ENCODE measurements around the gene ACTL6B.

The ACTL6B gene

DNA sequence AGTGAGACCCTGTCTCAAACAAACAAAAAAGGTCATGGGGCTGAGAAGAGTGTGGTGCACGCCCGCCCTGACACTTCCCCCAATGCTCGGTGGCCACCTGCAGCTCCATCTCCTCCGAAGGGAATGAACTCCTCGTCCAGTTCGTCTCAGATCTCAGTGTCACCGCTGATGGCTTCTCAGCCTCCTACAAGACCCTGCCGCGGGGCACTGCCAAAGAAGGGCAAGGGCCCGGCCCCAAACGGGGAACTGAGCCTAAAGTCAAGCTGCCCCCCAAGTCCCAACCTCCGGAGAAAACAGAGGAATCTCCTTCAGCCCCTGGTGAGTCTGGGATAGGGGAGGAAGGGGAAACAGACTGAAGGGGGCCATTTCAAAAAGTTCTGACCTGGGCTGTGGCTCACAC, 49.9 kb downstream of the ACTL6B start:
- no peak for DNase-seq (ENCODE audit: low read depth)
- no peak overlapping the region for H3K4me3 ChIP-seq (ENCODE audit: low read depth, low read length)
- TF ChIP-seq, protein P1, sequence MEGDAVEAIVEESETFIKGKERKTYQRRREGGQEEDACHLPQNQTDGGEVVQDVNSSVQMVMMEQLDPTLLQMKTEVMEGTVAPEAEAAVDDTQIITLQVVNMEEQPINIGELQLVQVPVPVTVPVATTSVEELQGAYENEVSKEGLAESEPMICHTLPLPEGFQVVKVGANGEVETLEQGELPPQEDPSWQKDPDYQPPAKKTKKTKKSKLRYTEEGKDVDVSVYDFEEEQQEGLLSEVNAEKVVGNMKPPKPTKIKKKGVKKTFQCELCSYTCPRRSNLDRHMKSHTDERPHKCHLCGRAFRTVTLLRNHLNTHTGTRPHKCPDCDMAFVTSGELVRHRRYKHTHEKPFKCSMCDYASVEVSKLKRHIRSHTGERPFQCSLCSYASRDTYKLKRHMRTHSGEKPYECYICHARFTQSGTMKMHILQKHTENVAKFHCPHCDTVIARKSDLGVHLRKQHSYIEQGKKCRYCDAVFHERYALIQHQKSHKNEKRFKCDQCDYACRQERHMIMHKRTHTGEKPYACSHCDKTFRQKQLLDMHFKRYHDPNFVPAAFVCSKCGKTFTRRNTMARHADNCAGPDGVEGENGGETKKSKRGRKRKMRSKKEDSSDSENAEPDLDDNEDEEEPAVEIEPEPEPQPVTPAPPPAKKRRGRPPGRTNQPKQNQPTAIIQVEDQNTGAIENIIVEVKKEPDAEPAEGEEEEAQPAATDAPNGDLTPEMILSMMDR (IDR thresholded peaks at IDR 0.05; ENCODE audit: low read depth, low read length), result no peak
- no peak for TF ChIP-seq MYC (IDR thresholded peaks at IDR 0.05; ENCODE audit: low read depth, low read length)
- no peak for TF ChIP-seq POLR2A (IDR thresholded peaks at IDR 0.05; ENCODE audit: extremely low read depth, insufficient read length)

DNA sequence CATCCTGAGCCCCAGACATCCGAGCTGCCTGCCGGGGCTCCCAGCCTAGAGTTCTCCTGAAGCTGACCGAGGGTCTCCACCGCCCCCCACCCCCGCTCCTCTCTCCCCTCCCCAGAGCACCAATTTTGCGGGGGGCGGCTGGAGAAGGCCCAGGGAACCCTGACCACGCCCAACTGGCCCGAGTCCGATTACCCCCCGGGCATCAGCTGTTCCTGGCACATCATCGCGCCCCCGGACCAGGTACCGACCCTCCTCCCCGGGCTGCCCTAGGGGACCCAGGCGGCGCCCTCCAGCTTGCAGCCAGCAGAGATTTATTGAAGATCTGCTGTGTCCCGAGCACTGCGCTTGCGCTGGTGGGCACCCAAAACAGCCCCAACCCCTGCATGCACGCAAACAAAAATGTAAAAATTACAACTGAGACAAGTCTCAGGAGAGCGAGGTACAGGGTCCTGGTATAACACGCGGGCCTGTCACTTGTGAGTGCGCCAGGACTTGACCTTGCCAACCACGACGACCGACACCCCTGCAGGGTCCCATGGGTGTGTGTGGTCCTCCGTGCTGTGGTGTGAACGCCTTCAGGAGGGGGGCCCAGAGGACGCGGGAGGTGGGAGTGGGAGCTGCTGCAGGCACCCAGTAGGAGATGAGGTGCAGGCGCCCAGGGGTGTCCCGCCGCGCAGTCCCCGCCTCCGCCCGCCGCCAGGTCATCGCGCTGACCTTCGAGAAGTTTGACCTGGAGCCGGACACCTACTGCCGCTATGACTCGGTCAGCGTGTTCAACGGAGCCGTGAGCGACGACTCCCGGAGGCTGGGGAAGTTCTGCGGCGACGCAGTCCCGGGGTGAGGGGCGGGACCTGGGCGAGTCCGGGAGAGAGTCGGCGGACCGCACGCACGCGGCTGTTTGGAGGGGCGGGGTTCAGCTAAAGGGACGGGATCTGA, 51.0 kb downstream of the ACTL6B start:
- no peak; the same call in 1 of the 2 replicates for TF ChIP-seq MYC (IDR thresholded peaks at IDR 0.05; ENCODE audit: low read depth, low read length)
- TF ChIP-seq POLR2A (IDR thresholded peaks at IDR 0.05; ENCODE audit: extremely low read depth, insufficient read length), result peak; percentile 54
- TF ChIP-seq, protein P2, sequence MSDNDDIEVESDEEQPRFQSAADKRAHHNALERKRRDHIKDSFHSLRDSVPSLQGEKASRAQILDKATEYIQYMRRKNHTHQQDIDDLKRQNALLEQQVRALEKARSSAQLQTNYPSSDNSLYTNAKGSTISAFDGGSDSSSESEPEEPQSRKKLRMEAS (IDR thresholded peaks at IDR 0.05; ENCODE audit: low read depth, low read length), result peak; percentile 30
- TF ChIP-seq, protein P1 (IDR thresholded peaks at IDR 0.05; ENCODE audit: low read depth, low read length), result no peak
- H3K4me3 ChIP-seq (ENCODE audit: low read depth, low read length), result peak overlapping the region; percentile 56
- peak; percentile 75 for DNase-seq (ENCODE audit: low read depth)

DNA sequence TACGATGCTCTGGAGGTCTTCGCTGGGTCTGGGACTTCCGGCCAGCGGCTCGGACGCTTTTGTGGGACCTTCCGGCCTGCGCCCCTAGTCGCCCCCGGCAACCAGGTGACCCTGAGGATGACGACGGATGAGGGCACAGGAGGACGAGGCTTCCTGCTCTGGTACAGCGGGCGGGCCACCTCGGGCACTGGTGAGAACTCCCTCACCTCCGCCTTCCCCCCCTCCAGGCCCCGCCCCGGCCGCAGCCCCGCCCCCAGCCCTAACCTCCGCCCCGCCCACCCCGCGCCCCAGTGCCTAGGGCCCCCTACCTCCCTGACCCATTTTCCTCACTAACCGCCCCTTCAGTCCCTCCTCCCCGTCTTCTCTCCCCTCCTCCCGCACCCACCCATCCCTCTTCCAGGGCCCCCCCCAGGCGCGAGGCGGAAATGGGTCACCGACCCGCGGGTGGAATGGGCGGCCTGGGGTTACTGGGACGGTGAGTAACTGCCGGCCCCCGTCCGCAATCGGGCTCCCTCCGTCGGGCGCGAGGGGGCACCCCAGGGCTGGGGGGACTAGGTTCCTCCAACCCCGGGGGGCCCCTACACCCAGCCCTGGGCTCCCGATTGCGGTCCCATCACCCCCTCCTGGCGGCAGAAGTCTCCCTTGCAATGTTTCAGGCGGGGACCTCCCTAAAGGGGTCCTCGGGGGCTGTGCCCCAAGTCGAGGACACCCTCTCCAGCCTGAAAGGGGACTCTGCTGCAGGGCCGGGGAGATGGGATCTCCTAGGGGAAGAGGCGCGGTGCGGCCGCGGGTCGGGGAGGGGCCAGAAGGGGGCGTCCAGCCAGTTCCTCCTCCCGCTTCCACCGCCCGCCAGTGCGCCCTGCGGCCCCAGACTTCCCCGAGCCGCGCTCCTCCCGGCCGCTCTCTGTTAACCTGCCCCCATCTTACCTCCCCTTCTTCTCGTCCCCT, 51.9 kb downstream of the ACTL6B start:
- DNase-seq (ENCODE audit: low read depth), result peak; percentile 94
- peak overlapping the region; percentile 56 for H3K4me3 ChIP-seq (ENCODE audit: low read depth, low read length)
- peak; percentile 71 for TF ChIP-seq MYC (IDR thresholded peaks at IDR 0.05; ENCODE audit: low read depth, low read length)
- TF ChIP-seq POLR2A (IDR thresholded peaks at IDR 0.05; ENCODE audit: extremely low read depth, insufficient read length), result no peak
- TF ChIP-seq, protein P2 (IDR thresholded peaks at IDR 0.05; ENCODE audit: low read depth, low read length), result peak; percentile 21
- TF ChIP-seq, protein P1 (IDR thresholded peaks at IDR 0.05; ENCODE audit: low read depth, low read length), result peak; percentile 52

DNA sequence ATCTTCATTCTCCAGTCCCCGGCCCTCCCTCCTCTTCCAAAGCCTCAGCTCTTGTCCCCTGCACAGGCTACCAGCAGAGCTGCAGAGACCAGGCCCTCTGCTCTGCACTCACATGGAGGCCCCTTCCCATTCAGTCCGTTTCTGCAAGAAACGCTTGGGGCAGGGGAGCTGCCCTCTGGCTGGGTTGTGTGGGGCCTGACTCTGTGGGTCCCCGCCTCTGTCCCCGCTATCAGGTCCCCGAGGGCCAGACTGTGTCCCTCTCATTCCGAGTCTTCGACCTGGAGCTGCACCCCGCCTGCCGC, 52.6 kb downstream of the ACTL6B start:
- H3K4me3 ChIP-seq (ENCODE audit: low read depth, low read length), result no peak overlapping the region
- TF ChIP-seq POLR2A (IDR thresholded peaks at IDR 0.05; ENCODE audit: extremely low read depth, insufficient read length) (no peak), MYC (IDR thresholded peaks at IDR 0.05; ENCODE audit: low read depth, low read length) (no peak)
- TF ChIP-seq, protein P2 (IDR thresholded peaks at IDR 0.05; ENCODE audit: low read depth, low read length), result no peak
- TF ChIP-seq, protein P1 (IDR thresholded peaks at IDR 0.05; ENCODE audit: low read depth, low read length), result no peak
- peak; percentile 53 for DNase-seq (ENCODE audit: low read depth)

DNA sequence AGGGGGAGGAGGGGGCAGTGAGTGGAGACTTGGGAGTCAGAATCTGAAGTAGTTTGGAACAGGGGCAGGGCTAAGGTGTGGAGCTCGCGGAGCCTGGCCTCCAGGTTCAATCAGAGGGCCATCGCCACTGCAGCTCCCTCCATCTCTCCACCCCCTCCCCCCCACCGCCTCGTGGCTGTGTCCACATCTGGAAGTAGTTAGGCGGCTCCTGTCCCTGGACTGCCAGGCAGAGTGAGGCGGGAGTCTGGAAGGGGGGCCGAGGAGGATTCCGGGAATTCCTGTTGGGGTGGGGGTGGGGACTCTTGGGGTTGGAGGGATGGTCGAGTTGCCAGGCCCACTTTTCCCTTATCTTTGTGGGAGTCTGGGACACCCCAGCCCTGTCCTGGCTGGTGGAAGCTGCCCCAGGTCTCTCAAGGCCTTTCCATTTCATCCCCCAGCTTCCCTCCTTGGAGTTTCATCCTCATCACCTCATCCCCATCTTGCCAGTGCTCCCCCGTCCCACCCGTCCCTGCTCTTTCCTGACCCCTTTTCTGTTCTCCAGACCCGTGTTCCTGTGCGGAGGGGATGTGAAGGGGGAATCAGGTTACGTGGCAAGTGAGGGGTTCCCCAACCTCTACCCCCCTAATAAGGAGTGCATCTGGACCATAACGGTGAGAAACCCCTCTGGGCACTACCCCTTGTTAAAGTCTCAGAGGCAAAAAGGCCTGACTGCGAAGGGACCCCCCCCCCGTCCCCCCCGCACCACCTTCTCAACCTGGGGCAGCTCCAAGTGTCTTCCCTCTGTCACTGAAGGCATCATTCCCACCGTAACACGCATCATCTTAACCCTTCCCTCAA, 53.1 kb downstream of the ACTL6B start:
- H3K4me3 ChIP-seq (ENCODE audit: low read depth, low read length), result no peak overlapping the region
- no peak for DNase-seq (ENCODE audit: low read depth)
- TF ChIP-seq, protein P2 (IDR thresholded peaks at IDR 0.05; ENCODE audit: low read depth, low read length), result no peak
- TF ChIP-seq, protein P1 (IDR thresholded peaks at IDR 0.05; ENCODE audit: low read depth, low read length), result no peak
- TF ChIP-seq POLR2A (IDR thresholded peaks at IDR 0.05; ENCODE audit: extremely low read depth, insufficient read length), result no peak
- no peak for TF ChIP-seq MYC (IDR thresholded peaks at IDR 0.05; ENCODE audit: low read depth, low read length)
